ENCODE measurements around the gene ASB6.

DNA sequence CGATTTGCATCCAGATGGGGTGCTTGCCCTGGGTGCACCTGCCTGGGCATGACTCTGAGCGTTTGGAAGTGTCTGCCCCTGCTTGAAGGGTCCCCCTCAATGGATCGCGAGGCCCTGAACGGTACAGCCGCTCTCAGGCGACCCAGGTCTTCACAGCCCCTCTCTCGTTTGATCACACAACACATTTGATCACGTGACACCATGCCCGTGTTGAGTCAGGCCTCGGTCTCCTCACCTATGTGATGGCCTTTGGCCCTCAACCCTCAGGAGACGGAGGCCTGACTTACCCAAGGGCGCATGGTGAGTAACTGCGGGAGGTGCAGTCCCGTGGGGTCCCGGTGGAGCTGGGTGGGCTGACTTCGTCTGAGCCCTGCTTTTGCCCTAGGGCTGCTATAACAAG, 3.0 kb upstream of the ASB6 start:
- TF ChIP-seq, protein P1, sequence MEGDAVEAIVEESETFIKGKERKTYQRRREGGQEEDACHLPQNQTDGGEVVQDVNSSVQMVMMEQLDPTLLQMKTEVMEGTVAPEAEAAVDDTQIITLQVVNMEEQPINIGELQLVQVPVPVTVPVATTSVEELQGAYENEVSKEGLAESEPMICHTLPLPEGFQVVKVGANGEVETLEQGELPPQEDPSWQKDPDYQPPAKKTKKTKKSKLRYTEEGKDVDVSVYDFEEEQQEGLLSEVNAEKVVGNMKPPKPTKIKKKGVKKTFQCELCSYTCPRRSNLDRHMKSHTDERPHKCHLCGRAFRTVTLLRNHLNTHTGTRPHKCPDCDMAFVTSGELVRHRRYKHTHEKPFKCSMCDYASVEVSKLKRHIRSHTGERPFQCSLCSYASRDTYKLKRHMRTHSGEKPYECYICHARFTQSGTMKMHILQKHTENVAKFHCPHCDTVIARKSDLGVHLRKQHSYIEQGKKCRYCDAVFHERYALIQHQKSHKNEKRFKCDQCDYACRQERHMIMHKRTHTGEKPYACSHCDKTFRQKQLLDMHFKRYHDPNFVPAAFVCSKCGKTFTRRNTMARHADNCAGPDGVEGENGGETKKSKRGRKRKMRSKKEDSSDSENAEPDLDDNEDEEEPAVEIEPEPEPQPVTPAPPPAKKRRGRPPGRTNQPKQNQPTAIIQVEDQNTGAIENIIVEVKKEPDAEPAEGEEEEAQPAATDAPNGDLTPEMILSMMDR (conservative IDR thresholded peaks at IDR 0.05; ENCODE audit: low read length) = no peak
- TF ChIP-seq EZH2phosphoT487 (IDR thresholded peaks at IDR 0.05; ENCODE audit: borderline replicate concordance, low read depth, low read length) = no peak
